ENCODE results near the gene TNFRSF11A. TPM values are rescaled to one million over a fixed set of nuclear protein-coding genes. Genes with fewer than 3 reads are reported as not detected.
A peak's percentile ranks its signal among the peaks of the same experiment; 100 is the strongest.

TNFRSF11A gene
- polyA plus RNA-seq, 4 donors = 15.0 to 25.4 (median 20.0) TPM

DNA sequence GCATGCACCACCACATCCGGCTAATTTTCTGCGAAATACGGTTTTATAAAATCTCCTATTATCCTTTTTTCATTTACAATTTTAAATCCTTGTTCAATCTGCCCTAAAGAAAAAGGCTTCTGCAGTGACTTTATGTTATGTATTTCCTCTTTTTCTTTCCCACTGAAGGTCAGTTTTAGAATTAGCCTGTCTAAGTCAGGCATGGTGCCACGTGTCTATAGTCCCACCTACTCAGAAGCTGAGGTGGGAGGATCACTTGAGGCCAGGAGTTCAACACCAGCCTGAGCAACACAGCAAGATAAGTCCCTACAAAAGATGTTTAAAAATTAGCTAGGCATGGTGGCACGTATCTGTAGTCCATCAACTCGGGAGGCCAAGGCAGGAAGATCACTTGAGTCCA lies 39.8 kb upstream of the TNFRSF11A start:
- WGBS, 3 donors = 74 to 83% (median 82%) methylated on average over 6 of the region's 6 CpGs
- no peak for DNase-seq
- no peak overlapping the region for H3K27ac ChIP-seq (ENCODE audit: low read depth in 1 of 3, low read length in 2 of 3)
- no peak overlapping the region for H3K4me3 ChIP-seq (ENCODE audit: low read depth in 1 of 3, low read length in 3 of 3)
- no peak for FAIRE-seq
- no peaks in the 10 kb centered on the region for H3K9me3 ChIP-seq (ENCODE audit: control insufficient read depth in 2 of 2, insufficient read depth in 1 of 2, low read depth in 1 of 2, low read length in 1 of 2)
- peaks cover 0 to 8% (median 5%) of the 10 kb centered on the region in 3 donors for H3K36me3 ChIP-seq (ENCODE audit: control insufficient read depth in 3 of 3, insufficient read depth in 2 of 3, low read depth in 1 of 3, low read length in 3 of 3)
- peaks cover 0 to 27% (median 0%) of the 10 kb centered on the region in 3 donors for H3K4me1 ChIP-seq (ENCODE audit: control insufficient read depth in 3 of 3, insufficient read depth in 2 of 3, low read depth in 1 of 3, low read length in 2 of 3)
- no peaks in the 10 kb centered on the region for H3K27me3 ChIP-seq (ENCODE audit: control insufficient read depth in 3 of 3, insufficient read depth in 3 of 3, low read length in 3 of 3)

- H3K4me3 ChIP-seq (ENCODE audit: low read depth in 1 of 3, low read length in 3 of 3) = no peak overlapping the region
- FAIRE-seq (no peak), DNase-seq (peak; percentile 45 to 58)
- peaks cover 0 to 27% (median 0%) of the 10 kb centered on the region in 3 donors for H3K4me1 ChIP-seq (ENCODE audit: control insufficient read depth in 3 of 3, insufficient read depth in 2 of 3, low read depth in 1 of 3, low read length in 2 of 3)
- H3K27me3 ChIP-seq (ENCODE audit: control insufficient read depth in 3 of 3, insufficient read depth in 3 of 3, low read length in 3 of 3) = no peaks in the 10 kb centered on the region
- H3K9me3 ChIP-seq (ENCODE audit: control insufficient read depth in 2 of 2, insufficient read depth in 1 of 2, low read depth in 1 of 2, low read length in 1 of 2) = no peaks in the 10 kb centered on the region
- 15 to 51% (median 31%) methylated on average over 2 of the region's 2 CpGs for WGBS, 3 donors
- H3K27ac ChIP-seq (ENCODE audit: low read depth in 1 of 3, low read length in 2 of 3) = peak overlapping the region in 2 of 3 donors; percentile 31 to 41
- peaks cover 0 to 9% (median 4%) of the 10 kb centered on the region in 3 donors for H3K36me3 ChIP-seq (ENCODE audit: control insufficient read depth in 3 of 3, insufficient read depth in 2 of 3, low read depth in 1 of 3, low read length in 3 of 3)
Observed at GRCh38 chr18:62287781-62288664, 37.1 kb upstream of the TNFRSF11A start.

DNA sequence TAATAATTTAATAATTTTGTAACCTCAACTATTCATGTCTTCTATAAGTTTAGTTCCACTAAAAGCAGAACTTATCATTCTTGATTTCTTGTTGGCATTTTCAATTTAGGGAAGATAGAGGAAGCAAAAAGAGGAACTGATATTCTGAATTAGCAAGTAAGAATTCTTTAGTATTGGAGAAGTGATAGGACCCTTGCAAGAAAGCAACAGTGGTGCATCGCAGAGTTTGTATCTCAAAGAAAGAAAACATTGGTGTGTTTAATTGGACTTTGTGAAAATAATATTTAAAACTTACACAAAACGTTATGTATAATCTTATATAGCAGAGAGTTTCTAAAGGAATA lies 36.5 kb upstream of the TNFRSF11A start:
- WGBS, 3 donors = 66 to 81% (median 69%) methylated on average over 2 of the region's 2 CpGs
- FAIRE-seq = peak; percentile 10

DNA sequence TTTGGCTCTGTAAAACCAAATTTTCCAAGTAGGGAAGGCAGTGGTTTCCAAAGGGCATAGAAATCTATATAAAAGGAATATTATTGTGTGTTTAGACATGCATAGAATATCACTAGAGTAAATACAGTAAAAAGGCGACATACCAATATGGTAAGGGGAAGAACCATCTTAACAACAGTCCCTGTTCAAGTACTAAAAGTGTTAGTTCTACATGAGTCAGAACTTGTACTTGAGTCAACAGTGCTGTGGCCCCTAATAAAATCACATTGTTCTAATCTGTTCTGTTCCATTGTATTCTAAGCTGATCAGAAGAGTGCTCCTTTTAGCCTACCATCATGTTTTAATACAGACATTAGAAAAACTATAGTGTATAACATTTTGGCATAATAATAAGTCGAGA lies 36.1 kb upstream of the TNFRSF11A start:
- Histone ChIP-seq H3K27me3 (ENCODE audit: control insufficient read depth in 3 of 3, insufficient read depth in 3 of 3, low read length in 3 of 3) (no peaks in the 10 kb centered on the region), H3K9me3 (ENCODE audit: control insufficient read depth in 2 of 2, insufficient read depth in 1 of 2, low read depth in 1 of 2, low read length in 1 of 2) (no peaks in the 10 kb centered on the region), H3K27ac (ENCODE audit: low read depth in 1 of 3, low read length in 2 of 3) (peak overlapping the region in 1 of 3 donors; percentile 15), H3K4me3 (ENCODE audit: low read depth in 1 of 3, low read length in 3 of 3) (no peak overlapping the region), H3K36me3 (ENCODE audit: control insufficient read depth in 3 of 3, insufficient read depth in 2 of 3, low read depth in 1 of 3, low read length in 3 of 3) (peaks cover 0 to 8% (median 4%) of the 10 kb centered on the region in 3 donors), H3K4me1 (ENCODE audit: control insufficient read depth in 3 of 3, insufficient read depth in 2 of 3, low read depth in 1 of 3, low read length in 2 of 3) (peaks cover 0 to 27% (median 0%) of the 10 kb centered on the region in 3 donors)
- DNase-seq = no peak
- FAIRE-seq = no peak
- 80 to 86% (median 85%) methylated on average over 2 of the region's 2 CpGs for WGBS, 3 donors

More for the DNA sequence above, 36.5 kb upstream of the TNFRSF11A start:
- no peaks in the 10 kb centered on the region for H3K9me3 ChIP-seq (ENCODE audit: control insufficient read depth in 2 of 2, insufficient read depth in 1 of 2, low read depth in 1 of 2, low read length in 1 of 2)
- H3K27ac ChIP-seq (ENCODE audit: low read depth in 1 of 3, low read length in 2 of 3) = no peak overlapping the region
- H3K36me3 ChIP-seq (ENCODE audit: control insufficient read depth in 3 of 3, insufficient read depth in 2 of 3, low read depth in 1 of 3, low read length in 3 of 3) = peaks cover 0 to 10% (median 4%) of the 10 kb centered on the region in 3 donors
- peaks cover 0 to 27% (median 0%) of the 10 kb centered on the region in 3 donors for H3K4me1 ChIP-seq (ENCODE audit: control insufficient read depth in 3 of 3, insufficient read depth in 2 of 3, low read depth in 1 of 3, low read length in 2 of 3)
- H3K27me3 ChIP-seq (ENCODE audit: control insufficient read depth in 3 of 3, insufficient read depth in 3 of 3, low read length in 3 of 3) = no peaks in the 10 kb centered on the region
- DNase-seq = no peak
- no peak overlapping the region for H3K4me3 ChIP-seq (ENCODE audit: low read depth in 1 of 3, low read length in 3 of 3)

DNA sequence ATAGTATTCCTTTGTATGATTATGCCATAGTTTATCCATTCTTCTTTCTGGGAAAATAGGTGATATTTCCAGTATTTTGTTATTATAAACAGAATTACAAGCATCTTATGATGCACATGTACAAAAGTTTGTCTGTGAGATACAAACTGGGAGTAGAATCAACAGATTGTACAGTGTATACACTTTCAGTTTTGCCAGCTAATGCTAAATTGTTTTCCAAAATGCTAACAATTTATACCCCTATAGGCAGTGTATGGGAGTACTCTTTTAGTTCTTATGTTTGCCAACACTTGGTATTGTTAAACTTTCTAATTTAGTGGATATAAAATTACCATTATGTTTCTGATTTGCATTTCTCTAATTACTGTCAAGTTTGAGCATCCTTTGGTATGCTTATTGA lies 31.0 kb upstream of the TNFRSF11A start:
- Histone ChIP-seq H3K27me3 (ENCODE audit: control insufficient read depth in 3 of 3, insufficient read depth in 3 of 3, low read length in 3 of 3) (no peaks in the 10 kb centered on the region), H3K9me3 (ENCODE audit: control insufficient read depth in 2 of 2, insufficient read depth in 1 of 2, low read depth in 1 of 2, low read length in 1 of 2) (no peaks in the 10 kb centered on the region), H3K36me3 (ENCODE audit: control insufficient read depth in 3 of 3, insufficient read depth in 2 of 3, low read depth in 1 of 3, low read length in 3 of 3) (peaks cover 3 to 11% (median 5%) of the 10 kb centered on the region in 3 donors), H3K4me3 (ENCODE audit: low read depth in 1 of 3, low read length in 3 of 3) (no peak overlapping the region), H3K27ac (ENCODE audit: low read depth in 1 of 3, low read length in 2 of 3) (no peak overlapping the region), H3K4me1 (ENCODE audit: control insufficient read depth in 3 of 3, insufficient read depth in 2 of 3, low read depth in 1 of 3, low read length in 2 of 3) (peaks cover 0 to 7% (median 0%) of the 10 kb centered on the region in 3 donors)
- DNase-seq = no peak
- FAIRE-seq = no peak

DNA sequence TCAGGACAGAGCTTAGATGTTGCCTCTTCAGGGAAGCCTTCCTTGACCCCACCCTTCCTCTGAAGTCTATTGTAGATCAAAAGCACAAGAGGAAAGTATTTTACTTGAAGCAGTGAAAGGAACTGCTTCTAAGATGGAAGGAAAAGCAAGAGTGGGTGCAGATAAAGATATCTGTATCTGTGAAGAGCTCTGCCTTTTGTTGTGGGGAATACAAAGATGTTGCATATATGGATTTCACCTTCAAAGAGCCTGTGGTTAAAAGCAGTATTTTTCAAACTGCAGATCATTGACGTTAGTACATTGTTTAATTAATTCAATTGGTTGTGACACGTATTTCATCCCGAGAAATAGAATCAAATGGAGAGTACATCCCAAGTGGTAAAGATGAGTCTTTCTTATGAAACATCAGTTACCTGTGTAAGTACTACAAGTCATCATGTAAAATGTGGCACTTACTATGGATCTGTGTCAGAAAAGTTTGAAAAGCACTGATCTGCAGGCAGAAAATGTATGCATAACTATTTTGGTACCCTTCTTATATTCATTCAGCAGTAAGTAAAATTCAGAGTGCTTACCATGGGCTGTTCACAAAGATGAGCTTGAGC lies 24.6 kb upstream of the TNFRSF11A start:
- Histone ChIP-seq H3K4me1 (ENCODE audit: control insufficient read depth in 3 of 3, insufficient read depth in 2 of 3, low read depth in 1 of 3, low read length in 2 of 3) (no peaks in the 10 kb centered on the region), H3K27ac (ENCODE audit: low read depth in 1 of 3, low read length in 2 of 3) (no peak overlapping the region), H3K27me3 (ENCODE audit: control insufficient read depth in 3 of 3, insufficient read depth in 3 of 3, low read length in 3 of 3) (no peaks in the 10 kb centered on the region), H3K36me3 (ENCODE audit: control insufficient read depth in 3 of 3, insufficient read depth in 2 of 3, low read depth in 1 of 3, low read length in 3 of 3) (peaks cover 5 to 12% (median 7%) of the 10 kb centered on the region in 3 donors), H3K4me3 (ENCODE audit: low read depth in 1 of 3, low read length in 3 of 3) (no peak overlapping the region), H3K9me3 (ENCODE audit: control insufficient read depth in 2 of 2, insufficient read depth in 1 of 2, low read depth in 1 of 2, low read length in 1 of 2) (no peaks in the 10 kb centered on the region)
- WGBS, 3 donors = 80 to 91% (median 81%) methylated on average over 3 of the region's 3 CpGs
- no peak for DNase-seq
- no peak for FAIRE-seq

GRCh38 chr18:62301322-62301721 lies 23.8 kb upstream of the TNFRSF11A start:
- no peak for FAIRE-seq
- 95 to 100% (median 98%) methylated on average over 1 of the region's 1 CpG for WGBS, 3 donors
- no peak overlapping the region for H3K4me3 ChIP-seq (ENCODE audit: low read depth in 1 of 3, low read length in 3 of 3)

DNA sequence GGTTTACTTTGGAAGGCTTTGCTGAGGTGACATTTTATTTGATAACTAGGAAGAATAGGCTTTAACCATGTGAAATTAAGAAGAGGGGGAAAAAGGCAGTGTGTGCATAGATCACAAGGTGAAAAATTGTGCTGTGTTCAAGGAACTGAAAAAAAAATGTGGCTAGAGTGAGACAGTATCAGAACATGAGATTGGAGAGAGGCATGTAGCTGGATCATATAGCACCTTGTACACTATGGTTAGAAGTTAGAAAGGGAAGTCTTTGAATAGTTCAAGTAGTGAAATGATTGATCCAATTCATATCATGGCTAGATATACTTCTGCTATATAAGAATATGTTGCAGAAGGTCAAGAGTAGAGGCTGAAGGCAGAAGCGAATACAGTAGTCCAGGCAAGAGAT lies 12.3 kb upstream of the TNFRSF11A start:
- no peak for DNase-seq
- no peaks in the 10 kb centered on the region for H3K27me3 ChIP-seq (ENCODE audit: control insufficient read depth in 3 of 3, insufficient read depth in 3 of 3, low read length in 3 of 3)
- H3K4me3 ChIP-seq (ENCODE audit: low read depth in 1 of 3, low read length in 3 of 3) = no peak overlapping the region
- H3K9me3 ChIP-seq (ENCODE audit: control insufficient read depth in 2 of 2, insufficient read depth in 1 of 2, low read depth in 1 of 2, low read length in 1 of 2) = no peaks in the 10 kb centered on the region
- no peak overlapping the region for H3K27ac ChIP-seq (ENCODE audit: low read depth in 1 of 3, low read length in 2 of 3)
- no peaks in the 10 kb centered on the region for H3K4me1 ChIP-seq (ENCODE audit: control insufficient read depth in 3 of 3, insufficient read depth in 2 of 3, low read depth in 1 of 3, low read length in 2 of 3)
- peaks cover 0 to 12% (median 0%) of the 10 kb centered on the region in 3 donors for H3K36me3 ChIP-seq (ENCODE audit: control insufficient read depth in 3 of 3, insufficient read depth in 2 of 3, low read depth in 1 of 3, low read length in 3 of 3)
- 96 to 97% (median 97%) methylated on average over 1 of the region's 1 CpG for WGBS, 3 donors
- FAIRE-seq = no peak

More at GRCh38 chr18:62301322-62301721, 23.8 kb upstream of the TNFRSF11A start:
- DNase-seq = no peak
- Histone ChIP-seq H3K36me3 (ENCODE audit: control insufficient read depth in 3 of 3, insufficient read depth in 2 of 3, low read depth in 1 of 3, low read length in 3 of 3) (peaks cover 2 to 12% (median 7%) of the 10 kb centered on the region in 3 donors), H3K27me3 (ENCODE audit: control insufficient read depth in 3 of 3, insufficient read depth in 3 of 3, low read length in 3 of 3) (no peaks in the 10 kb centered on the region), H3K4me1 (ENCODE audit: control insufficient read depth in 3 of 3, insufficient read depth in 2 of 3, low read depth in 1 of 3, low read length in 2 of 3) (no peaks in the 10 kb centered on the region), H3K9me3 (ENCODE audit: control insufficient read depth in 2 of 2, insufficient read depth in 1 of 2, low read depth in 1 of 2, low read length in 1 of 2) (no peaks in the 10 kb centered on the region), H3K27ac (ENCODE audit: low read depth in 1 of 3, low read length in 2 of 3) (no peak overlapping the region)

Measured in small intestine (tissue), 7 donors.